A673 (cell line): ENCODE data around the gene MOK.

ENCODE experiments used
- EZH2 ChIP-seq: fragments of 200-600 bp; sonication (generic); IDR thresholded peaks from 2 replicates; pipeline ENCODE4 v1.6.1; 2017; ENCODE audit warnings: borderline replicate concordance, low read depth, mild to moderate bottlenecking, mixed read lengths, antibody characterized with exemption, low read length; ENCODE audit not compliant: poor library complexity, severe bottlenecking
- TF ChIP-seq, protein P1 (sequence below): fragments of 300-800, 200-600 bp; sonication (generic); conservative IDR thresholded peaks from 2 replicates; pipeline ENCODE4 v1.5.1; 2017; ENCODE audit warnings: low read depth, mild to moderate bottlenecking, antibody characterized with exemption, low read length, moderate library complexity, mixed read lengths

DNA sequence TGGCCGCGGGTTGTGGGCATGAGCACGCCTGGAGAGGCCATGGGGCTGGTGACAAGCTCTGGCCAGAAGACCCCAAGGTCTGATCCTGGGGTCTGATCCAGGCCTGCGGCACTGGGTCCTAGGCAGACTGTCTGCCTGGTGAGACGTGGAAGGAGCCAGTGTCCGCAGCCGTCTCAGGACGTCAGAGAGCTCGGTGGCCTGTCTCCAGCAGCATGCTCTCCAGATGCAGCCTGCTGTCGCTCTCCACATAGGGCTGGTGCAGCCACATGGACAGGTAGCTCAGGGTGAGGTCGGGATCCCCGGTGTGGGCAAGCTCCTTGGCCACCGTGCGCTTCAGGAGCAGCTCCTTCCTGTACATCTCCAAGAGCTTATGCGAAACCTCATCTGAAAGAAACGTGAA is 43.4 kb upstream of the MOK start:
- TF ChIP-seq, protein P1, sequence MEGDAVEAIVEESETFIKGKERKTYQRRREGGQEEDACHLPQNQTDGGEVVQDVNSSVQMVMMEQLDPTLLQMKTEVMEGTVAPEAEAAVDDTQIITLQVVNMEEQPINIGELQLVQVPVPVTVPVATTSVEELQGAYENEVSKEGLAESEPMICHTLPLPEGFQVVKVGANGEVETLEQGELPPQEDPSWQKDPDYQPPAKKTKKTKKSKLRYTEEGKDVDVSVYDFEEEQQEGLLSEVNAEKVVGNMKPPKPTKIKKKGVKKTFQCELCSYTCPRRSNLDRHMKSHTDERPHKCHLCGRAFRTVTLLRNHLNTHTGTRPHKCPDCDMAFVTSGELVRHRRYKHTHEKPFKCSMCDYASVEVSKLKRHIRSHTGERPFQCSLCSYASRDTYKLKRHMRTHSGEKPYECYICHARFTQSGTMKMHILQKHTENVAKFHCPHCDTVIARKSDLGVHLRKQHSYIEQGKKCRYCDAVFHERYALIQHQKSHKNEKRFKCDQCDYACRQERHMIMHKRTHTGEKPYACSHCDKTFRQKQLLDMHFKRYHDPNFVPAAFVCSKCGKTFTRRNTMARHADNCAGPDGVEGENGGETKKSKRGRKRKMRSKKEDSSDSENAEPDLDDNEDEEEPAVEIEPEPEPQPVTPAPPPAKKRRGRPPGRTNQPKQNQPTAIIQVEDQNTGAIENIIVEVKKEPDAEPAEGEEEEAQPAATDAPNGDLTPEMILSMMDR, result no peak
- no peak for TF ChIP-seq EZH2
